ENCODE results near the gene MELTF.

- TF ChIP-seq EZH2phosphoT487 (IDR thresholded peaks at IDR 0.05; ENCODE audit: insufficient read depth, low read depth) (no peak), EZH2 (IDR thresholded peaks at IDR 0.05; ENCODE audit: insufficient read depth, poor library complexity, severe bottlenecking) (no peak)
Measured at GRCh38 chr3:197025736-197026480, 3.7 kb downstream of the MELTF start.

Measured in GM23248 (cell line).